ENCODE measurements around the gene SIAH1.
A peak's percentile ranks its signal among the peaks of the same experiment; 100 is the strongest.
"Not testable (repeated sequence)": the region's sequence is repeated elsewhere in the genome, so short reads cannot be mapped to it uniquely, and the experiment has no call there.

SIAH1 gene

GRCh38 chr16:48385253-48386150 is at the start of gene SIAH1:
Gene SIAH1, minus strand, starts transcription at chr16:48385413. Its CDS starts 22,985 bp downstream, at chr16:48362428.
- DNase-seq: peak; percentile 90

- DNase-seq: no peak
Observed at GRCh38 chr16:48434653-48435317, 49.6 kb upstream of the SIAH1 start.

GRCh38 chr16:48433850-48434530 is 48.8 kb upstream of the SIAH1 start:
- no peak for DNase-seq

GRCh38 chr16:48433116-48433849 is 48.1 kb upstream of the SIAH1 start:
- DNase-seq: no peak

- DNase-seq: no peak
Observed at GRCh38 chr16:48432136-48432535, 46.9 kb upstream of the SIAH1 start.

GRCh38 chr16:48430890-48431289 is 45.7 kb upstream of the SIAH1 start:
- no peak for DNase-seq

- DNase-seq: no peak
Observed at GRCh38 chr16:48426244-48427141, 41.3 kb upstream of the SIAH1 start.

- no peak for DNase-seq
Observed at GRCh38 chr16:48422537-48422936, 37.3 kb upstream of the SIAH1 start.

GRCh38 chr16:48421741-48422140 is 36.5 kb upstream of the SIAH1 start:
- no peak for DNase-seq

GRCh38 chr16:48420437-48420836 is 35.2 kb upstream of the SIAH1 start:
- DNase-seq: no peak

- DNase-seq: not testable (repeated sequence)
Observed at GRCh38 chr16:48416617-48417016, 31.4 kb upstream of the SIAH1 start.

- DNase-seq: no peak
Observed at GRCh38 chr16:48413272-48413671, 28.1 kb upstream of the SIAH1 start.

GRCh38 chr16:48409839-48410632 is 24.8 kb upstream of the SIAH1 start:
- DNase-seq: no peak

- no peak for DNase-seq
Observed at GRCh38 chr16:48408688-48409087, 23.5 kb upstream of the SIAH1 start.

- no peak for DNase-seq
Observed at GRCh38 chr16:48405907-48406306, 20.7 kb upstream of the SIAH1 start.

GRCh38 chr16:48405153-48405552 is 19.9 kb upstream of the SIAH1 start:
- no peak for DNase-seq

- not testable (repeated sequence) for DNase-seq
Observed at GRCh38 chr16:48402547-48402946, 17.3 kb upstream of the SIAH1 start.

GRCh38 chr16:48395375-48395774 is 10.2 kb upstream of the SIAH1 start:
- no peak for DNase-seq

- DNase-seq: no peak
Observed at GRCh38 chr16:48394355-48394703, 9.1 kb upstream of the SIAH1 start.

GRCh38 chr16:48393485-48394354 is 8.5 kb upstream of the SIAH1 start:
- DNase-seq: no peak

Data from CD4-positive, alpha-beta T cell treated with Interleukin-21 for 1 hour (primary cell).